Activated CD4-positive, alpha-beta T cell treated with anti-CD3 and anti-CD28 coated beads, Interleukin-2, amount 50 U/mL, for 1 hour (primary cell): ENCODE measurements around the gene BRSK1.

Source experiments
- DNase-seq: peaks from one replicate; pipeline ENCODE4 v3.0.0-alpha.2; 2020

Gene BRSK1

DNA sequence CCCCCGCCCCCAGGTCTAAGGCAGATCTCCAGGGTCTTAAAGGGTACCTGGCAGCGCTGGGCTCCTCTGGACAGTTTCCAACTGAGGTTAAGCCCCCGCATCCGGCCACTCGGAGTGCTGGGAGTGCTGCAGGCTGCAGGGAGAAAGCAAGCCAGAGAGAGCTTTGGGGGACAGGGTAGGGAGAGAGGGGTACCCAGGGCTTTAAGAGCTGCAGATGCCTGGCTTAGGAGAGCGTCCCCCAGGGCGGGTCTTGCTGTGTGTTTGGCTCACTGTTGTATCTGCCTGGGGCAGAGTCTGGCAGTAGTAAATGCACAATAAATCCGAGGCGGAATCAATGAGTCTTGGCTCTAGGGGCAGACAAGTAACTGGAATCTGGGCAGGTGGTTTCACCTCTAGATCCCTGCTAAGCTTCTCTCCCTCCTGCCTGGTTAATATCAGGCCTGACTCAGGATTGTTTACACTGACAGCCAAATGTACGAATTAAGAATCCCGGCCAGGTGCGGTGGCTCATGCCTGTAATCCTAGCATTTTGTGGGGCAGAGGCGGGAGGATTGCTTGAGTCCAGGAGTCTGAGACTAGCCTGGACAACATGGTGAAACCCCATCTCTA, 71.5 kb downstream of the BRSK1 start:
- no peak for DNase-seq

DNA sequence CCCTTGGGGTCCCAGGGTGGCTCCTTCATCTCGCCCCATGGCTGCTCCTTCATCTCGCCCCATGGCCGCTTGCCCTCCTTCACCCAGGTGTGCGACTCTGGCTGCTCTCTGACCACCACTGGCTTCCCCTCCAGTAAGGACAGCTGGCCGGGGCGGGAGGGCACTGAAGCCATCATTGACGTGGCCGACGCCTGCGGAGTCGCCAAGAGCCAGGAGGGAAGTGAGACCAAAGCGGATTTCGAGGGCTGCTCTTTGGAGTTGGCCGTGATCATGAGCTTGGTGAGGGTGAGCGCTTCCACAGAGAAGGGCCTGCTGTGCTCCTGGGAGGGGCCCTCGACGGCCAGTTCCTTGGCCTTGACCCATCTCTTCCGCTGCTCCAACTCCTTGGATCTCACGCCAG, 74.7 kb downstream of the BRSK1 start:
- DNase-seq: no peak

DNA sequence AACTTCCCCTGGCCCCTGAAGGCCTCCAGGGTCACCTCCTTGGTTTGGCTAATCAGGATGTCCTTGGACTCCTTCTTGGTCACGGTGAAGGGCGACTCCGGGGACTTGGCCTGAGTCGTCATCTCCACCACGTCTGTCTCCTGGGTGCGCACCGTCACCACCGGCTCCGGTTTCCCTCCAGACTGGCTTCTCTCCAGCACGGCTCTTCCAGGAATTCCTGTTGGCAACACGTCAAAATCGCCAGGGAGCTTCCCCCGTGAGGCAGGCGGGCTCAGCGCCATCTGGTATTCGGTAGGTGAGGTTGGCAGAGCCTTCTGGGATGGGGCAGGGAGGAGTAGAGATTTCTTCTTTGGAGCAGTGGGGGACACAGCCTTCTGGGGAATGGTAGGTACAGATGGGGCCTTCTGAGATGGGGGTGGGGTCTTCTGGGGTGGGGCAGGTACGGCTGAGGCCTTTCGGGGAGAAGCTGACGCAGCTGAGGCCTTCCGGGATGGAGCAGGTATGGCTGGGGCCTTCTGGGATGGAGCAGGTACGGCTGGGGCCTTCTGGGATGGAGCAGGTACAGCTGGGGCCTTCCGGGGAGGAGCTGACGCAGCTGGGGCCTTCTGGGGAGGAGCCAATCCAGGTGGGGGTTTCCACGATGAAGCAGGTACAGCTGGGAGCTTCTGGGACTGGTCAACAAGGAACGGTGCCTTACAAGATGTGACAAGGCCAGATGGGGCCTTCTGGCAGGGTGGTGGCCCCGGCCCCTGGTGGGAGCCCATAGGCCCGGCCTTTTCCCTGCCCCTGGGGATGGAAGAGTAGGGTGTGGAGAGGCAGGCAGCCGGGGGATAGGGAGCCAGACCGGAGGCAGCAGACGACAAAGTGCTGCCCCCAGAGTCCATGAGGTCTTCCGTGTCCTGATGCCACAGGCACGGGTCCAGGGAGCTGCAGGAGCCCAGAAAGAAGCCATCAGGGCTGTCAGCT, 75.4 kb downstream of the BRSK1 start:
- DNase-seq: no peak

DNA sequence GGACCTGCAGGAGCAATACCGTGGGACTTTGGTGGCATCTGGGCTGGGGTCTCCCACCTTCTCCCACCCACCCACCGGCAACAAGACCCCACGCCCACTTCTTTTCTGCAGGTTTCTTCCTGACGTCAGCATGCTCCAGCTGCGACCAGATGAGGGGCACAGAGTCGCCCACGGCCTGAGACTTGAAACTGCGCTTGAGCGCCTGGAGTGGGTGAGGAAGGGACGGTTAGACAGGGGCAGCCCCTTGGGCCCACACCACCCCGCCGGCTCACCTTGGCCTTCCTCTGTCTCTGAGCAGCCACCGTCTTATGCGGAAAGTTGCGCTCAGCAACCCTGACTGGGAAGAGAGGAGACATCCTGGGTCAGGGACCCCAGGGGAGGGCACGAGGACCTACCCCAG, 77.1 kb downstream of the BRSK1 start:
- DNase-seq: no peak
